ENCODE results near the gene AK5.

Gene AK5

GRCh38 chr1:77465922-77466321 lies 184.1 kb downstream of the AK5 start:
- Histone ChIP-seq H3K18ac (ENCODE audit: low read length) (peak overlapping the region; percentile 11), H2AK5ac (ENCODE audit: low read depth, low read length) (no peak overlapping the region), H3K9me3 (replicated peaks in 1 of 2; ENCODE audit: control insufficient read depth in 2 of 2, insufficient read depth in 1 of 2, low read depth in 1 of 2, low read length in 2 of 2) (no peaks in the 10 kb centered on the region), H2BK15ac (ENCODE audit: low read length) (no peak overlapping the region), H2BK5ac (ENCODE audit: low read length) (no peak overlapping the region), H3K79me1 (ENCODE audit: low read depth, low read length) (no peaks in the 10 kb centered on the region), H3K4me2 (ENCODE audit: insufficient read depth, low read length, poor library complexity, severe bottlenecking) (no peak overlapping the region), H3K4me1 (ENCODE audit: control insufficient read depth in 2 of 2, insufficient read depth in 1 of 2, low read depth in 1 of 2, low read length in 2 of 2) (peaks cover 0 to 2% of the 10 kb centered on the region in 2 donors), H3K4me3 (ENCODE audit: low read length in 2 of 2) (no peak overlapping the region), H3K4ac (ENCODE audit: low read length) (no peak overlapping the region), H4K91ac (ENCODE audit: low read depth, low read length, poor library complexity) (peak overlapping the region; percentile 59), H3K14ac (ENCODE audit: low read length) (no peak overlapping the region), H2AFZ (ENCODE audit: low read length) (no peak overlapping the region), H3K36me3 (replicated peaks in 1 of 2; ENCODE audit: control insufficient read depth in 2 of 2, insufficient read depth in 2 of 2, low read length in 2 of 2) (no peaks in the 10 kb centered on the region), H3K27ac (replicated peaks; ENCODE audit: low read length) (no peak overlapping the region), H2BK120ac (ENCODE audit: low read depth, low read length) (no peak overlapping the region), H3K9ac (ENCODE audit: low read depth, low read length, poor library complexity) (no peak overlapping the region), H3K27me3 (ENCODE audit: control insufficient read depth in 3 of 3, insufficient read depth in 3 of 3, low read depth in 1 of 3, low read length in 3 of 3) (no peaks in the 10 kb centered on the region), H3K23ac (ENCODE audit: low read depth, low read length, poor library complexity) (no peak overlapping the region), H2BK12ac (ENCODE audit: low read length) (no peak overlapping the region), H4K8ac (ENCODE audit: low read depth, low read length) (no peak overlapping the region)
- no CpG with 5 or more reads among the region's 5 CpGs for WGBS, 2 donors (ENCODE audit: extremely low coverage in 2 of 2, insufficient read length in 2 of 2, insufficient replicate concordance in 1 of 2)
- no peak for DNase-seq (ENCODE audit: low spot score)

- H2BK12ac ChIP-seq (ENCODE audit: low read length) = no peak overlapping the region
- H3K4me1 ChIP-seq (ENCODE audit: control insufficient read depth in 2 of 2, insufficient read depth in 1 of 2, low read depth in 1 of 2, low read length in 2 of 2) = peaks cover 0 to 2% of the 10 kb centered on the region in 2 donors
- H3K4ac ChIP-seq (ENCODE audit: low read length) = no peak overlapping the region
- no peak overlapping the region for H3K27ac ChIP-seq (replicated peaks; ENCODE audit: low read length)
- H3K14ac ChIP-seq (ENCODE audit: low read length) = no peak overlapping the region
- H3K79me1 ChIP-seq (ENCODE audit: low read depth, low read length) = no peaks in the 10 kb centered on the region
- no peak overlapping the region for H2AK5ac ChIP-seq (ENCODE audit: low read depth, low read length)
- H3K9me3 ChIP-seq (replicated peaks in 1 of 2; ENCODE audit: control insufficient read depth in 2 of 2, insufficient read depth in 1 of 2, low read depth in 1 of 2, low read length in 2 of 2) = no peaks in the 10 kb centered on the region
- no peak overlapping the region for H4K8ac ChIP-seq (ENCODE audit: low read depth, low read length)
- no peaks in the 10 kb centered on the region for H3K36me3 ChIP-seq (replicated peaks in 1 of 2; ENCODE audit: control insufficient read depth in 2 of 2, insufficient read depth in 2 of 2, low read length in 2 of 2)
- no peak overlapping the region for H3K23ac ChIP-seq (ENCODE audit: low read depth, low read length, poor library complexity)
- DNase-seq (ENCODE audit: low spot score) = no peak
- H3K9ac ChIP-seq (ENCODE audit: low read depth, low read length, poor library complexity) = no peak overlapping the region
- no peak overlapping the region for H2BK120ac ChIP-seq (ENCODE audit: low read depth, low read length)
- WGBS, 2 donors (ENCODE audit: extremely low coverage in 2 of 2, insufficient read length in 2 of 2, insufficient replicate concordance in 1 of 2) = no CpG with 5 or more reads among the region's 2 CpGs
- no peak overlapping the region for H2AFZ ChIP-seq (ENCODE audit: low read length)
- no peaks in the 10 kb centered on the region for H3K27me3 ChIP-seq (ENCODE audit: control insufficient read depth in 3 of 3, insufficient read depth in 3 of 3, low read depth in 1 of 3, low read length in 3 of 3)
- no peak overlapping the region for H3K18ac ChIP-seq (ENCODE audit: low read length)
- H4K91ac ChIP-seq (ENCODE audit: low read depth, low read length, poor library complexity) = no peak overlapping the region
- no peak overlapping the region for H2BK15ac ChIP-seq (ENCODE audit: low read length)
- H3K4me2 ChIP-seq (ENCODE audit: insufficient read depth, low read length, poor library complexity, severe bottlenecking) = no peak overlapping the region
- H3K4me3 ChIP-seq (ENCODE audit: low read length in 2 of 2) = no peak overlapping the region
- no peak overlapping the region for H2BK5ac ChIP-seq (ENCODE audit: low read length)
Observed at GRCh38 chr1:77467021-77467595, 185.3 kb downstream of the AK5 start.

DNA sequence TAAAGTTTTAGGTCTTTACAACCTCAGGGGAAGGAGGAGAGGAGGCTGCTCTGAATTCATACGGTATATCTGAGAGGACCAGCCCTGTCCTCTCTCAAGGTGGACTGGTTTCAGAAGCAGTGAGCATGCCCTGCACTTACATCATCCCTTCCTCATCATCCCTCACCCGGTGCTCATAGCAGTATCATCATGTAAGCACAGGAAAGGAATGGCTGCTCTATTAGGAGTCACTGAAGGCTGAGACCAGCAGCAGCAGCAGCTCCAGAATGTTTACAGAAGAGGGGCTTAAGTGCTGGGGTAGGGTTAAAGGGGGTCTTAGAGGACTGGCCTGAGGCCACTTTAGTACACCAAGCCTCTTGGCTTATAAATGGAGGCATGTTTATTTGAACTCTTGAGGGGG lies 185.9 kb downstream of the AK5 start:
- no CpG with 5 or more reads among the region's 2 CpGs for WGBS, 2 donors (ENCODE audit: extremely low coverage in 2 of 2, insufficient read length in 2 of 2, insufficient replicate concordance in 1 of 2)
- Histone ChIP-seq H2AK5ac (ENCODE audit: low read depth, low read length) (no peak overlapping the region), H2AFZ (ENCODE audit: low read length) (peak overlapping the region; percentile 62), H3K36me3 (replicated peaks in 1 of 2; ENCODE audit: control insufficient read depth in 2 of 2, insufficient read depth in 2 of 2, low read length in 2 of 2) (no peaks in the 10 kb centered on the region), H3K4me2 (ENCODE audit: insufficient read depth, low read length, poor library complexity, severe bottlenecking) (no peak overlapping the region), H3K23ac (ENCODE audit: low read depth, low read length, poor library complexity) (no peak overlapping the region), H3K27ac (replicated peaks; ENCODE audit: low read length) (no peak overlapping the region), H3K14ac (ENCODE audit: low read length) (no peak overlapping the region), H2BK15ac (ENCODE audit: low read length) (no peak overlapping the region), H2BK120ac (ENCODE audit: low read depth, low read length) (no peak overlapping the region), H3K79me1 (ENCODE audit: low read depth, low read length) (no peaks in the 10 kb centered on the region), H4K8ac (ENCODE audit: low read depth, low read length) (no peak overlapping the region), H3K4me1 (ENCODE audit: control insufficient read depth in 2 of 2, insufficient read depth in 1 of 2, low read depth in 1 of 2, low read length in 2 of 2) (peaks cover 0 to 2% of the 10 kb centered on the region in 2 donors), H3K27me3 (ENCODE audit: control insufficient read depth in 3 of 3, insufficient read depth in 3 of 3, low read depth in 1 of 3, low read length in 3 of 3) (no peaks in the 10 kb centered on the region), H3K9me3 (replicated peaks in 1 of 2; ENCODE audit: control insufficient read depth in 2 of 2, insufficient read depth in 1 of 2, low read depth in 1 of 2, low read length in 2 of 2) (no peaks in the 10 kb centered on the region), H2BK12ac (ENCODE audit: low read length) (no peak overlapping the region), H3K18ac (ENCODE audit: low read length) (no peak overlapping the region), H2BK5ac (ENCODE audit: low read length) (no peak overlapping the region), H4K91ac (ENCODE audit: low read depth, low read length, poor library complexity) (no peak overlapping the region), H3K9ac (ENCODE audit: low read depth, low read length, poor library complexity) (no peak overlapping the region), H3K4ac (ENCODE audit: low read length) (no peak overlapping the region), H3K4me3 (ENCODE audit: low read length in 2 of 2) (no peak overlapping the region)
- DNase-seq (ENCODE audit: low spot score) = no peak

GRCh38 chr1:77468257-77468948 lies 186.6 kb downstream of the AK5 start:
- Histone ChIP-seq H3K4me3 (ENCODE audit: low read length in 2 of 2) (no peak overlapping the region), H3K14ac (ENCODE audit: low read length) (no peak overlapping the region), H3K9me3 (replicated peaks in 1 of 2; ENCODE audit: control insufficient read depth in 2 of 2, insufficient read depth in 1 of 2, low read depth in 1 of 2, low read length in 2 of 2) (no peaks in the 10 kb centered on the region), H2AK5ac (ENCODE audit: low read depth, low read length) (no peak overlapping the region), H3K23ac (ENCODE audit: low read depth, low read length, poor library complexity) (no peak overlapping the region), H3K4ac (ENCODE audit: low read length) (no peak overlapping the region), H3K36me3 (replicated peaks in 1 of 2; ENCODE audit: control insufficient read depth in 2 of 2, insufficient read depth in 2 of 2, low read length in 2 of 2) (no peaks in the 10 kb centered on the region), H2BK5ac (ENCODE audit: low read length) (no peak overlapping the region), H2BK12ac (ENCODE audit: low read length) (no peak overlapping the region), H3K27me3 (ENCODE audit: control insufficient read depth in 3 of 3, insufficient read depth in 3 of 3, low read depth in 1 of 3, low read length in 3 of 3) (no peaks in the 10 kb centered on the region), H3K4me1 (ENCODE audit: control insufficient read depth in 2 of 2, insufficient read depth in 1 of 2, low read depth in 1 of 2, low read length in 2 of 2) (peaks cover 0 to 2% of the 10 kb centered on the region in 2 donors), H3K9ac (ENCODE audit: low read depth, low read length, poor library complexity) (no peak overlapping the region), H2BK15ac (ENCODE audit: low read length) (no peak overlapping the region), H3K79me1 (ENCODE audit: low read depth, low read length) (no peaks in the 10 kb centered on the region), H4K8ac (ENCODE audit: low read depth, low read length) (no peak overlapping the region), H3K18ac (ENCODE audit: low read length) (no peak overlapping the region), H3K4me2 (ENCODE audit: insufficient read depth, low read length, poor library complexity, severe bottlenecking) (no peak overlapping the region), H3K27ac (replicated peaks; ENCODE audit: low read length) (no peak overlapping the region), H2BK120ac (ENCODE audit: low read depth, low read length) (no peak overlapping the region), H2AFZ (ENCODE audit: low read length) (no peak overlapping the region), H4K91ac (ENCODE audit: low read depth, low read length, poor library complexity) (no peak overlapping the region)
- no peak for DNase-seq (ENCODE audit: low spot score)
- WGBS, 2 donors (ENCODE audit: extremely low coverage in 2 of 2, insufficient read length in 2 of 2, insufficient replicate concordance in 1 of 2) = no CpG with 5 or more reads among the region's 4 CpGs
